NK-92 (cell line): ENCODE measurements around the gene SP7.
"Not testable (repeated sequence)": the region's sequence is repeated elsewhere in the genome, so short reads cannot be mapped to it uniquely, and the experiment has no call there.

Experiments
- DNase-seq: peaks from one replicate; lab custom pipeline; 2025; ENCODE audit not compliant: unreplicated experiment; lab: John Stamatoyannopoulos, UW

SP7 gene

DNA sequence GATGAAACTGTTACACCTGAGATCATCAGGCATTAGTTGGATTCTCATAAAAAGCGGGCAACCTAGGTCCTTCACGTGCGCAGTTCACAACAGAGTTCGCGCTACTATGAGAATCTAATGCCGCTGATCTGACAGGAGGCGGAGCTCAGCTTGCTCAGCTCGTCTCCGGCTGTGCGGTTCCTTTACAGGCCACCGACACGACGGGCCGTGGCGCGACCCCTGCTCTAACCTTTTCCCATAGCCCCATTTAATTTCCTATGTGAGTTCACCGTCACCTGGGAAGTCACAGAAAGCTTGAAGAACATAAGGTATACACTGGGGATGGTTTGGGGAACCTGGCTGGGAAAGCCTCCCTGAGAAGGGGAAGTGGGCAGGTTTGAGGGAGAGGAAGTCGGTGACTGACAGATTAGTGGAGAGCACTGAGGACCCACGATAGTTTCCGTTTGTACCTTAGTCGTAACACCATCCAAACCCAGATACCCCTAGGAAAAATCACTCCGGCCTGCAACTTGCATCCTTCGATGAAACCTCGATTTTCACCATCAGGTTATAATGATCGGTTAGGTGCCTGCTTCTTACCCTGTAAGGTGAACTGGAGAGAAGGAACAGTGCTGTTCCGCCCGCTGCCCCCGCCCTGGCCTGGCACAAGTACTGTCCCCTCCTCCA, 11.9 kb downstream of the SP7 start:
- no peak for DNase-seq

DNA sequence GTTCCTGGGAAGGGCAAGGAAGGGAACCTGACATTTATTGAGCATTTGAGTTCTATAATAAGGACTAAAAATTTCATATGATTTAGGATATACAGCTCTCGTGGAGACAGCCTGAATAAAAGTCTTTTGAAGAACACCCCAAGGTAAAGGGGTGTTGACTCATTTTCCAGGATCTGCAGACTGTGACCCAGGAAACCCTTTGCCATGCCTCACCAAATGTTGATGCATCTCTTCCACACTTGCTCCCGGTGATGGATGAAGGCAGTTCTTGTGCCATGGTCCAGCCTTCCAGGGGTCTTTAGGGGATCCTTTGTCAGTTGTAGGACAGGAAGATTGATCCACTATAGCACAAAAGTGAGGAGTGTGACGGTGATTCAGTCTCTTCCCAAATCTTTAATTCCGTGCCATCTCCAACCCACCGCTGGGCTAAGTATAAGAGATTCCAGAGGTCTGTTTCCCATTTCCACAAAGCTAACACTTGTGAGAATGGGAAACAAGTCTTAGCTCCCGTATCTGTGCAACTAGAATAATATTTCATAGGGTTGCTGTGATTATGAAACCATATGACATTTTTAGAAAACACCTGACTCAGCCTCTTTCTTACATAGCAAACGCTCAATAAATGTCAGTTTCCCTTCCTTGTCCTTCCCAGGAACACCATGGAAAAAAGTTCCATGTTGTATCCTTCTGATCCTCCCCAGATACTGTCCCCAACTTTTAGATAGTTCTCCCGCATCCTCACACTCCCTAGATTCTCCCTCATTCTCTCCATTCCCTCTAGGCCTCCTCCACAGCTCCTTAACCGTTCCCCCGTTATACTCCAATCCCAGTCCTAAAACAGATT, 15.6 kb downstream of the SP7 start:
- DNase-seq: no peak

DNA sequence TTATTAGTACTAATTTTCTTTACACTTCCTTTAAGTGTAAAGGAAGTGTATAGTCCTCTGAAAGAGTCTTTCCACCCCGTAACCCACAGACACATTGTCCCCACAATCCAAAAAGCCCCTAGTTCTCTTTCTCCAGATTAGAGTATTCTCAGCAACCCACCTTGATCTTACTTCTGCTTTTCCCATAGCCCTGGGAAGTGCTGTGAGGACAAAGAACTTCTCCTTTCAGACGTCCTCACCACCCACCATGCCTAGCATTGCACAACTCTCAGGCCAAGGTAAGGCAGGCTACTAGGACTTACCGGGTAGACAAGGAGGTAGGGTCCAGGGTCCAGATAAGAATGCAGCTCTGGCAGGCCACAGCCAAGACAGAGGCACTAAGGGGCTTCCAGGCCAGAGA, 22.2 kb downstream of the SP7 start:
- no peak for DNase-seq

DNA sequence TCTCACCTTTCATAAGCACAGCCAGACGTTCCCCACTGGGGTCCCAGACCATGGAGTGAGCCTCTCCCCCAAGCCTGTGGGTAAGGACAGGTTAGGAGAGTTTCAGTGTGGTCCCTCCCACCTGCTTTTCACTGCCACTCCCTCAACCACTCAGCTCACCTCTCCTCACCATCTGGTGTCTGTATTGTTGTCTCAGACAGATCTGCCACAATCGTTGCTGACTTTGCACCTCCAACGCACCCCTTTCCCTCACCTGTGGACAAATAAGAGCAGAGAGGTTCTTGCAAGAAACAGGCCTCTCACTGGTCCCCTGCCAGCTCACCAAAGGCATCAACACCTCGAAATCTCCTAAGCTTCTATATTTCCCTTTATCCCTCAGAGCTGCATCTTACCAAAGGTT, 27.9 kb downstream of the SP7 start:
- DNase-seq: no peak

DNA sequence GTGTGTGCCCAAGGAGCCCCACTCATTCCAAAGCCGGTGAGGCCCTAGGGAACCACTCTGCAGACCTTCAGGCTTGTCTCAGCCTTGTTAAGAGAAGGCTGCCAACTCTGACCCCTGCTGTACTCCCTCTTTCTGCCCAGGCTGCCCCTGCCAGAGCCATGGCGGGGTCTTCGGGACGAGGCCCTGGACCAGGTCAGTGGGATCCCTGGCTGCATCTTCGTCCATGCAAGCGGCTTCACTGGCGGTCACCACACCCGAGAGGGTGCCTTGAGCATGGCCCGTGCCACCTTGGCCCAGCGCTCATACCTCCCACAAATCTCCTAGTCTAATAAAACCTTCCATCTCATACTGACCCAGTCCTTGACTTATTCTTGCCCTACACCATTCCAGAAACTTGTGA, 29.3 kb downstream of the SP7 start:
- DNase-seq: no peak

DNA sequence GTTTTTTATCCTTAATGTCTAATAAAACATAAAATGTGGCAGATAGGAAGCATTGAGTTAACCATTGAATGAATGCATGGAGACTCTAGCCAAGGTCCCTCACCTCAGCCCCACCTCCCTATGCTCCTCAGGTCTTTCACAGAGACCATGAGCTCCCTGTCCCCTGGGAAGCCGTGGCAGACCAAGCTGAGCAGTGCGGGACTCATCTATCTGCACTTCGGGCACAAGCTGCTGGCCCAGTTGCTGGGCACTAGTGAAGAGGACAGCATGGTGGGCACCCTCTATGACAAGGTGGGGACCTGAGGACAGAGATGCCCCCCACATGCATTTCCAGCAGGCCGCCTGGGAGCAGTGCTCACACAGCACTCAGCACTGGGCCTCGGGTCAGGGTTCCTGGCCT, 33.3 kb downstream of the SP7 start:
- no peak for DNase-seq

DNA sequence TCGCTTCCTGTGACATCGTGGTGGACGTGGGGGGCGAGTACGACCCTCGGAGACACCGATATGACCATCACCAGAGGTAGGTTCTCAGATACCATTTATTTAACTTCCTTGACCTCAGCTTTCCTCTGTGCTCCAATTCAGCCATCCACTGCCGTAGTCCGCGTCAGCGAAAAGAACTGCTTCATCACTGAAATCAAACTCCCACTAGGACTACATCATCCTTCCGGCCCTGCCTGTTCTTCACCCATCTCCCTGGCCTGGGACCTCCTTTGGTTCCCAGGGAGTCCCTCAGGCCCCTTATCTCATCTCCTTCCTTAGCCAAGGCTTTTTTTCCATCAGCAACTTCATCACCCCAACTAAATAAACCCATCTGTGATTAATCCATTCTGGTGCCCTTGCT, 36.0 kb downstream of the SP7 start:
- no peak for DNase-seq

DNA sequence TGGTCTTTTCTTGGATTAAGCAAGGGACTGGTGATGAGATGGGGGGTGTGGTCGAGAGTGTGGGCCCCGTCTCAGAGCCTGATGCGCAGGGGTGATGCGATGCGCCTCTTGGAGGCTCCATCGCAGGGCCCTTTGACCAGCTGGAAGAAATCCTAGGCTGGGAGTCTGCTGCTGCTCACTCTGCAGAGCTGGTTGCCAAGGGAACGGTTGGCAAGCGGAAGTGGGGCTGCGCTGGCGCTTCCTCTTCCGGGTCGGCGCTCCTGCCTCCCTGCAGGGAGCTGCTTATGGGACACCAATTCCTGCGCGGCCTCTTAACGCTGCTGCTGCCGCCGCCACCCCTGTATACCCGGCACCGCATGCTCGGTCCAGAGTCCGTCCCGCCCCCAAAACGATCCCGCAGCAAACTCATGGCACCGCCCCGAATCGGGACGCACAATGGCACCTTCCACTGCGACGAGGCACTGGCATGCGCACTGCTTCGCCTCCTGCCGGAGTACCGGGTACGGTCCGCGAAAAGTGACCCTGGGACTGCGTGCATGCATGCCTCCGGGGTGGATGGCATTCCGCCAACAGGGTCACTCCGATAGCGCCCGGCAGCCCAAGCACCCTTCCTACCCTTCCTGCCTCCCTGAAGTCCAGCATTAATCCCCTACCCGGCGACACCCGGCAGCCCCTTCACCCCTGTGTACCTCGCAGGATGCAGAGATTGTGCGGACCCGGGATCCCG, 36.5 kb downstream of the SP7 start, which contains the start of gene MYG1:
MYG1 (plus strand) TSS at position 242 of the 727 bp plus-strand sequence; CDS start at position 285, 43 bp downstream.
- DNase-seq: no peak

DNA sequence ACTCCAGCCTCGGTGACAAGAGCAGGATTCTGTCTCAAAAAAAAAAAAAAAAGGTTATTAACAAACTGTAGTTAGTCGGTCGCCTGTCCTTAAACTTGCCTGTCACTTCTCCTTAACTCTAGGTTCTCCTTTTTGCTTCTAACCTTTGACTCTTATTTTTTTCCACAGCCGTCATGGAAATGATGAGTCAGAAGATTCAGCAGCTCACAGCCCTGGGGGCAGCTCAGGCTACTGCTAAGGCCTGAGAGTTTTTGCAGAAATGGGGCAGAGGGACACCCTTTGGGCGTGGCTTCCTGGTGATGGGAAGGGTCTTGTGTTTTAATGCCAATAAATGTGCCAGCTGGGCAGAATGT, 37.1 kb downstream of the SP7 start:
- no peak for DNase-seq

DNA sequence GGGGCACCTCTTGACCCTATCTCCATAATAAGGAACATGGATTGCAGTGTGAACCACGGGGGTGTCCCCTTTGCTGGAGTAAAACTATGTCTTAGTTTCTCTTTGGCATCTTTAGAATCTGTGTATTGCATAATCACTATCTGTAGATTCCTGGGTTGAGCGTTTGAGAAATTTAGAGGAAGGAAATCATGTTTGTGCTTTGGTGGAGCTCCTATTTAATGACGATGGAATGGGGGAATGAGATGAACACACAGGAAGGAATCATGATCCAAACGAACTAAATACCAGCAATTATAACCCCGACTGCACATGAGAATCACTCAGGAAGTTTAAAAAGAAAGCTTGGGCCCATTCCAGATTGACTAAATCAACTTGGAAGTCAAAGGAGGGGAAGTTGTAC, 38.0 kb downstream of the SP7 start:
- DNase-seq: no peak

DNA sequence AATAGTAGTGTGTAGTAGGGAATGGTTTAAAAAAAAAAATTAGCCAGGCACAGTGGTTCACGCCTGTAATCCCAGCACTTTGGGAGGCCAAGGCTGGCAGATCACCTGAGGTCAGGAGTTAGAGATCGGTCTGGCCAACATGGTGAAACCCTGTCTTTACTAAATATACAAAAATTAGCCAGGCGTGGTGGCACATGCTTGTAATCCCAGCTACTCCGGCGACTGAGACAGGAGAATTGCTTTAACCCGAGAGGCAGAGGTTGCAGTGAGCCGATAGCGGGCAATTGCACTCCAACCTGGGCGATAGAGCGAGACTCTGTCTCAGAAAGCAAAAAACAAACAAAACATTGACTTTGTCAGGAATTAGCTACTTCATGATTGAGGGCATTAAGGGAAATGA, 39.0 kb downstream of the SP7 start:
- not testable (repeated sequence) for DNase-seq

DNA sequence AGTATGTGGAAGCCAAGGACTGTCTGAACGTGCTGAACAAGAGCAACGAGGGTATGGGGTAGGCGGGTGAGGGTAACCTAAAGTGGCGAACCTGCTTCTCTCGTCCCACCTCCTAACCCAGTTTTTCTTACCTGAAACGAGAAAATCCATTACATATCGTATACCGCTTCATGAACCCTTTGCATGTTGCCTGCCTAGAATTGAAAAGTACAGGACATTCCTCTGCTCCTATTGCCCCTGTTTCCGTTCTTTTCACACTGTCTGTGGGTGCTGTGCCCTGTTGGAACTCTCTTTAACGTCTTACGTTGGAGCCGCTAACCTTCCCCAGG, 40.3 kb downstream of the SP7 start:
- no peak for DNase-seq

DNA sequence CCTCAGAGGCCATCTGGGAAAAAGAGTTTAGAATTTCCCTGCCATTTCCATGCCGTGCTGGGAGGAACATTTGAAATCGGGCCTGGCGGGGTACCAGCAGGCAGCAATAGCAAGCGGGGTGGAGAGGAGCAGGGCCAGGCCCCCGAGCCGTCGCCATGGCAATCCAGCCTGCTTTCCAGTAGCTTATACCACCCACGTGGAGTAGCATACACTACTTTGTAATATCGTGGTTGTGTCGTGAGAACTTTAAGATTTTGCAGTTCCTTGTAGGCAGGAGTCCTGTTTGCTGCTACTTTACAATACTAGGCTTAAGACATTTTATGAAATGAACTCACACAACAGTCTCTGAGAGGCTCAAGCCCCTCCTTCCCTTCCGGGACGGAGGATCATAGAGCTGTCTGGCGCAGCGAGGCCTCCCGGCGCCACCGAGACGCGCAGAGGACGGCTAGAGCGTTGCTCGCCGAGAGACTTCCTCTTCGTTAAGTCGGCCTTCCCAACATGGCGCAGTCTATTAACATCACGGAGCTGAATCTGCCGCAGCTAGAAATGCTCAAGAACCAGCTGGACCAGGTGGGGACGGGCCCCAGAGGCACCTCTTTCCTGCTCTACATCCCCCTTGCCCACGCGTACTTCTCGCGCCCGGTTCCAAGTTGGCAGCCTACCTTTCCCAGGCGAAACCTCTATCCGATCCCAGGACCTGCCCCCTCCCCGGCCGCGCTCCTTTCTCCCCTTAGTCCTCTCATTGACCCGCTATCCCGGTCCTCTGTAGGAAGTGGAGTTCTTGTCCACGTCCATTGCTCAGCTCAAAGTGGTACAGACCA, 40.9 kb downstream of the SP7 start, which contains the start of gene PFDN5:
PFDN5 (plus strand) TSS at position 473 of the 821 bp plus-strand sequence; CDS start at position 499, 26 bp downstream.
- DNase-seq: no peak

DNA sequence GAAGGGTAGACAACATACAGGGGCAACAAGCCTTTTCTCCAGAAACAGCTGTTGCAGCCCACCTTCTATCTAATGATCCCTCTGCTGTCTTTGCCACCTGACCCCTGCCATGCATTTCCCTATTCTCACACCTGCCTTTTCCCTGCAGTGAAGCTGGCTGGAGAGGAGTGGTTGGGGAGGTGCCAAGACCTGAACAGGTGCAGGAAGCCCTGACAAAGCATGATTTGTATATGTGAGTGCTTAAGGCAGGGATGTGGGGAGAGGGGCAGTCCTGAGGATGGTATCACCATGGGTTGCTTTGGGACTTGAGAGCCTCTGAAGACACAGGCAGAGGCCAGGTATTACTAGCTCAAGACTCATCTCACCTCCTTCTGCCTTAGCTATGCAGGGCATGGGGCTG, 43.7 kb downstream of the SP7 start:
- DNase-seq: no peak

DNA sequence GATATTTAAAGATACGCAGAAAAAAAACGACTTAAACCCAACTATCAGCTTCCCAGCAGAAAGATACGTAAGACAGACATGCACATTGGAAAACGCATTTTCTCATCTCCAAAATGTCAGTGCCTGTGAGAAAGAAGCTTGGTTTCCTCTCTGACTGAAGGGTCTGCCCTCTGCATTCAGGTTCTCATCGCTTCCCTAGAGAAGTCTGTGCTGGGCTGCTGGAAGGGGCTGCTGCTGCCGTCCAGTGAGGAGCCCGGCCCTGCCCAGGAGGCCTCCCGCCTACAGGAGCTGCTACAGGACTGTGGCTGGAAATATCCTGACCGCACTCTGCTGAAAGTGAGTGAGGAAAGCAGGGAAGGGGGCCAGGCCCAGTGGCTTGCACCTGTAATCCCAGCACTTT, 45.5 kb downstream of the SP7 start:
- no peak for DNase-seq

DNA sequence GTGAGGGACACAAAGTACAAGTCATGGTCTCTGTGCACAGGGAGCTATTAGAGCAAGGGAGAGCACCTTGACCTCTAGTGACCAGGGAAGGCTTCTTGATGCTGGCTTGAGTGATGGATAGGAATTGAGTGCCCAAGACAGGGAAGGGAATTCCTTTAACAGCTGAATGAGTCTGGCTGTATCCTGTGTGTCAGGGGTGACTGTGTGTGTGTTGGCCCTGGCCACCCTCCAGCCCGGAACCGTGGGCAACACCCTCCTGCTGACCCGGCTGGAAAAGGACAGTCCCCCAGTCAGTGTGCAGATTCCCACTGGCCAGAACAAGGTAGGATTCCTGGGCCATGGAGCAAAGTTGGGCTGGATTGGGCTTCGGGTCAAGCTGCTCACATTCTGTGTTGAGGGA, 46.3 kb downstream of the SP7 start:
- DNase-seq: no peak

DNA sequence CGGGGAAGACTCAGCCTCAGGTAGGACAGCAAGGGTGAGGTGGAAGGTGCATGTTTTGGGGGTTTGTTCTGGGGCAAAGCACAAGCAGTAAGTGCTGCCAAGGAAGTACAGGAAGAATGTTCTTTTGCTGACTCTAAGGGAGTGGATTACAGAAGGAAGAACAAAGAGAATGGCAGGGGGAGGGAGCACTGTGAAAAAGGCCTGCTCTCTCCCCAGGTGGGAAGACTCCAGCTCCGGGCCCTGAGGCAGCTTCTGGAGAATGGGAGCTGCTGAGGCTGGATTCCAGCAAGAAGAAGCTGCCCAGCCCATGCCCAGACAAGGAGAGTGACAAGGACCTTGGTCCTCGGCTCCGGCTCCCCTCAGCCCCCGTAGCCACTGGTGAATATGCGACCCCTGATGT, 47.8 kb downstream of the SP7 start:
- no peak for DNase-seq

DNA sequence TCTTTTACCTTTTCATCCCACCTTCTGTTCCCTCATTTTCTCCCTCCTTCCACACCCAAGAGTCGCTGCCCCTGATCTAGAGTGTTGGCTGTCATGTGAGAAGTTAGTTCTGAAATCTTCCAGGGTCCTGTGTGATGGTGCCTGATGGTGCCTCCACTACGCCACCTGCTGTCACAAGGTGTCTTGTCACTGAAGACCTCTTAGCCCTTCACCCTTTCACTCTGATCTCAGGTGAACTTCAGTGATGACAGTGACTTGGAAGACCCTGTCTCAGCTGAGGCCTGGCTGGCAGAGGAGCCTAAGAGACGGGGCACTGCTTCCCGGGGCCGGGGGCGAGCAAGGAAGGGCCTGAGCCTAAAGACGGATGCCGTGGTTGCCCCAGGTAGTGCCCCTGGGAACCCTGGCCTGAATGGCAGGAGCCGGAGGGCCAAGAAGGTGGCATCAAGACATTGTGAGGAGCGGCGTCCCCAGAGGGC, 48.4 kb downstream of the SP7 start:
- DNase-seq: no peak

DNA sequence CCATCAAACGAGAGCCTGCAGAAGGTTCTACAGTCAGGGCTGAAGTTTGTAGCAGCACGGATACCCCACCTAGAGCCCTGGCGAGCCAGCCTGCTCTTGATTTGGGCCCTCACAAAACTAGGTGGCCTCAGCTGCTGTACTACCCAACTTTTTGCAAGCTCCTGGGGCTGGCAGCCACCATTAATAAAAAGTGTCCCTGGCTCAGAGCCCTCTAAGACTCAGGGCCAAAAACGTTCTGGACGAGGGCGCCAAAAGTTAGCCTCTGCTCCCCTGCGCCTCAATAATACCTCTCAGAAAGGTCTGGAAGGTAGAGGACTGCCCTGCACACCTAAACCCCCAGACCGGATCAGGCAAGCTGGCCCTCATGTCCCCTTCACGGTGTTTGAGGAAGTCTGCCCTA, 49.7 kb downstream of the SP7 start:
- DNase-seq: no peak

DNA sequence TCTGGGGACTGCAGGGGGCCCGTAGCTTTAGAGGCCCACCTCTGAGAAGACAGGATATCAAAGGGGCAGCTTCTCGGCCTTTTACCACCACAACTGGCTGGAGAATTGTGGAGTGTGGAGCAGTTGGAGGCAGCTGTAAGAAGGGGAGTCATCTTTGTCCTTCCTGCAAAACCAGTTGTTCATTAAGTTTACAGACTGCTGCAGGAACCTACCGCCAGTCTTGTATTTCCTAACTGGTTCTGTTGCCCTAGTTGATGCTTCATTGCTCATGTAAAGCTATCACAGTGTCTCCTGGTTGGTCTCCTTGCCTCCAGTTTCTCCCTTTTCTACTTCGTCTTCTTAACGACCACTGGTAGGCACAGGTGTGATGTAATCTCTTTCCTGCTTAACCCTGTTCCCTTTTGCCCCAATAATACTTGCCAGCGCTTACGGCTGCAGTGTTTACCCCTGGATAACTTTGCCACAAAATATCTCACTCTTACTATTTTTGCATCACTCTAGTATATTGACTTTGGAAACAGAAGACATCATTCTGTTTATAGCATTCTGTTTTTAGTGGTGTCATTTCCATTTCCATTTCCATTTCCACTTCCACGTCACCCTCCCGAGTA, 56.2 kb downstream of the SP7 start:
- no peak for DNase-seq
